CD4-positive, alpha-beta T cell (primary cell): ENCODE results near the gene ARL5C. TPM values are rescaled to one million over a fixed set of nuclear protein-coding genes. Genes with fewer than 3 reads are reported as not detected.
"Not testable (repeated sequence)": the region's sequence is repeated elsewhere in the genome, so short reads cannot be mapped to it uniquely, and the experiment has no call there.

Source experiments
- ATAC-seq: fragments of 200-7000 bp; cut with Tn5 transposase; one replicate; pipeline ENCODE4 v1.10.0; 2022; ENCODE audit warnings: mild to moderate bottlenecking; ENCODE audit not compliant: poor library complexity
- CTCF ChIA-PET: fragments of 350-600 bp; sonication (Branson Sonifier 250); formaldehyde crosslinking; loops from one replicate; lab custom pipeline; 2021; ENCODE audit warnings: antibody characterized with exemption, inconsistent platforms; lab: Charles Lee
- POLR2A ChIA-PET: fragments of 350-600 bp; sonication (Branson Sonifier 250); formaldehyde crosslinking; loops from one replicate; lab custom pipeline; 2021; ENCODE audit warnings: antibody characterized with exemption, inconsistent platforms; lab: Charles Lee
- DNase-seq, 14 experiments: peaks; one replicate each; pipeline ENCODE4 v3.0.0-alpha.2; 2013 to 2020; ENCODE audit warnings: mixed read lengths in 2 of 14
- H3K27ac ChIP-seq, 2 donors: one replicate each; pipeline versions ENCODE4 v1.5.1 to v1.7.0; 2013; ENCODE audit warnings: low read length in 2 of 2, low read depth in 1 of 2, mild to moderate bottlenecking in 1 of 2
- H3K27me3 ChIP-seq, 2 experiments: 1 replicate in 1 of 2; 2 replicates in 1 of 2; pipeline versions ENCODE4 v1.6.1 to v1.7.0; 2013; ENCODE audit warnings: low read length in 2 of 2, control low read depth in 1 of 2, mild to moderate bottlenecking in 1 of 2, moderate library complexity in 1 of 2; ENCODE audit not compliant: insufficient read depth in 2 of 2, control insufficient read depth in 1 of 2
- H3K36me3 ChIP-seq: one replicate; pipeline ENCODE4 v1.6.1; 2013; ENCODE audit warnings: low read length, control low read depth; ENCODE audit not compliant: insufficient read depth
- H3K4me1 ChIP-seq: one replicate; pipeline ENCODE4 v1.6.1; 2013; ENCODE audit warnings: low read length, control low read depth; ENCODE audit not compliant: insufficient read depth
- H3K4me3 ChIP-seq: one replicate; pipeline ENCODE4 v1.5.1; 2013; ENCODE audit warnings: mild to moderate bottlenecking, low read length, moderate library complexity
- H3K9me3 ChIP-seq, 2 experiments: 1 replicate in 1 of 2; 2 replicates in 1 of 2; pipeline versions ENCODE4 v1.6.1 to v1.7.0; 2013; ENCODE audit warnings: low read length in 2 of 2, mild to moderate bottlenecking in 2 of 2, control low read depth in 1 of 2, moderate library complexity in 1 of 2; ENCODE audit not compliant: control insufficient read depth in 1 of 2, insufficient read depth in 1 of 2
- H3K27ac Mint-ChIP-seq: one replicate; pipeline ENCODE4 v1.8.0; 2020; ENCODE audit warnings: mixed read lengths
- H3K27me3 Mint-ChIP-seq: one replicate; pipeline ENCODE4 v1.8.0; 2021; ENCODE audit warnings: mixed read lengths
- H3K36me3 Mint-ChIP-seq: one replicate; pipeline ENCODE4 v1.8.0; 2021; ENCODE audit warnings: low read depth, mixed read lengths
- H3K4me1 Mint-ChIP-seq: one replicate; pipeline ENCODE4 v1.8.0; 2021; ENCODE audit warnings: low read depth, mixed read lengths
- H3K4me3 Mint-ChIP-seq: one replicate; pipeline ENCODE4 v1.8.0; 2020; ENCODE audit warnings: mild to moderate bottlenecking, mixed read lengths
- H3K9me3 Mint-ChIP-seq: one replicate; pipeline ENCODE4 v1.8.0; 2020; ENCODE audit warnings: mixed read lengths
- intact Hi-C, 2 experiments: fragments of 100-400 bp; cut with DNase I in 1 of 2; cut with micrococcal nuclease in 1 of 2; formaldehyde crosslinking; loops; one replicate each; pipeline versions ENCODE4 v1.15.1 to v1.9.0; 2023 to 2025; cut with DNase I, micrococcal nuclease
- total RNA-seq, 174 experiments: library from RNA in 2 of 174; stranded (reverse) in 2 of 174; gene quantifications; one replicate each; pipeline ENCODE4 v1.2.3 and lab custom pipeline; 2021 to 2026
- TF ChIP-seq, protein P1 (sequence below): fragments of 200-600 bp; IDR thresholded peaks from one replicate; pipeline ENCODE4 v1.8.0; 2022; ENCODE audit warnings: antibody characterized with exemption, mild to moderate bottlenecking

ARL5C gene
- total RNA-seq, 2 experiments from 2014 or later: not detected

DNA sequence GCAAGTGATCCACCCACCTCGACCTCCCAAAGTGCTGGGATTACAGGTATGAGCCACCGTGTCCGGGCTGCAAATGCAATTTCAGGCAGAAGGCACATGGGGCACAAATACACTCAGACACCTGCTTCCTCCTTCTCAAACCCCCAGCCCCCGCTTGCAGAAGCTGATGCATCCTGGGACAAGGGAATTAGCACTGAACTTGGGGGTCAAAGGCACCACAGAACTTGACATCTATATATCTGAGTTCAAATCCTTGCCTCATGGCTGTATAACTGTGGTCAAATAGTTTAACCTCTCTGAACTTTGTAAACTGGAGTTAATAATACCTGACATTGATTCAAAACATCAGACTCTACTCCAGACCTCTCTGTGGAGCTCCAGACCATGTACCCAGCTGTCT lies 4.1 kb upstream of the ARL5C start:
- peaks cover 12 to 20% of the 10 kb centered on the region in 2 experiments for H3K27me3 ChIP-seq

DNA sequence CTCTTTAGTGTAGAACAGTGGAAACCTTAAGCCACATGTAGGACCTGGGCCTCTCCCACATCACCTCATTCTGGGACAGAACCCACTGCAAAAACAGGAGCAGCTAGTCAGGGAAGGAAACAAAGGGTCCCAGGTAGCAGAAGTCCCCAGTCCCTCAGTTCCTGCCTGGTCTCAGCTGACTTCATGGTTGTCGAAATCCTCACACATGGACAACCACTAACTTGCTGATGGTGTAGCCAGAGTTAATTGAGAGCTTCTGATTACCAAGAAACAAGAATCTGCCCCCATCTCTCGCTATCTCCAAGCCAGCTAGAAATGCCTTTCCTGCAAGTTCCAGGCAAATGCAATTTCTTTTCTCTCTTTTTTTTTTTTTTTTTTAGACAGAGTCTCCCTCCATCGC lies 3.6 kb upstream of the ARL5C start:
- DNase-seq (no peak), ATAC-seq (no peak)
- Mint-ChIP-seq H3K27me3 (peaks cover 32% of the 10 kb centered on the region), H3K4me1 (peaks cover 38% of the 10 kb centered on the region), H3K9me3 (no peaks in the 10 kb centered on the region), H3K36me3 (no peaks in the 10 kb centered on the region), H3K4me3 (no peak overlapping the region), H3K27ac (no peak overlapping the region)
- ChIA-PET CTCF (interaction anchor here (0.7 to 3.4 kb wide), 2 partner anchors 186 to 315 kb away, joined by 3 to 8 read pairs; no protein-coding TSS in a partner anchor), POLR2A (interaction anchor here (0.7 to 1.2 kb wide), 2 partner anchors 16 to 186 kb away, joined by 3 to 4 read pairs; no protein-coding TSS in a partner anchor)
- Histone ChIP-seq H3K36me3 (no peaks in the 10 kb centered on the region), H3K27me3 (peaks cover 17 to 22% of the 10 kb centered on the region in 2 experiments), H3K4me1 (peaks cover 42% of the 10 kb centered on the region), H3K9me3 (peaks cover 0 to 13% of the 10 kb centered on the region in 2 experiments), H3K27ac (no peak overlapping the region), H3K4me3 (no peak overlapping the region)
- intact Hi-C loops: no loop called here
- TF ChIP-seq, protein P1, sequence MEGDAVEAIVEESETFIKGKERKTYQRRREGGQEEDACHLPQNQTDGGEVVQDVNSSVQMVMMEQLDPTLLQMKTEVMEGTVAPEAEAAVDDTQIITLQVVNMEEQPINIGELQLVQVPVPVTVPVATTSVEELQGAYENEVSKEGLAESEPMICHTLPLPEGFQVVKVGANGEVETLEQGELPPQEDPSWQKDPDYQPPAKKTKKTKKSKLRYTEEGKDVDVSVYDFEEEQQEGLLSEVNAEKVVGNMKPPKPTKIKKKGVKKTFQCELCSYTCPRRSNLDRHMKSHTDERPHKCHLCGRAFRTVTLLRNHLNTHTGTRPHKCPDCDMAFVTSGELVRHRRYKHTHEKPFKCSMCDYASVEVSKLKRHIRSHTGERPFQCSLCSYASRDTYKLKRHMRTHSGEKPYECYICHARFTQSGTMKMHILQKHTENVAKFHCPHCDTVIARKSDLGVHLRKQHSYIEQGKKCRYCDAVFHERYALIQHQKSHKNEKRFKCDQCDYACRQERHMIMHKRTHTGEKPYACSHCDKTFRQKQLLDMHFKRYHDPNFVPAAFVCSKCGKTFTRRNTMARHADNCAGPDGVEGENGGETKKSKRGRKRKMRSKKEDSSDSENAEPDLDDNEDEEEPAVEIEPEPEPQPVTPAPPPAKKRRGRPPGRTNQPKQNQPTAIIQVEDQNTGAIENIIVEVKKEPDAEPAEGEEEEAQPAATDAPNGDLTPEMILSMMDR: no peak

More for the DNA sequence above, 4.1 kb upstream of the ARL5C start:
- Histone ChIP-seq H3K27ac (no peak overlapping the region), H3K4me3 (no peak overlapping the region), H3K9me3 (peaks cover 0 to 12% of the 10 kb centered on the region in 2 experiments), H3K36me3 (no peaks in the 10 kb centered on the region), H3K4me1 (peaks cover 42% of the 10 kb centered on the region)
- Mint-ChIP-seq H3K27me3 (peaks cover 26% of the 10 kb centered on the region), H3K4me3 (no peak overlapping the region), H3K36me3 (peaks cover 3% of the 10 kb centered on the region), H3K27ac (no peak overlapping the region), H3K4me1 (peaks cover 40% of the 10 kb centered on the region), H3K9me3 (no peaks in the 10 kb centered on the region)
- intact Hi-C loops: no loop called here
- ChIA-PET CTCF (interaction anchor here (1.2 to 3.4 kb wide), 2 partner anchors 187 kb away, joined by 3 to 8 read pairs; no protein-coding TSS in a partner anchor), POLR2A (interaction anchor here (0.7 to 1.2 kb wide), 2 partner anchors 16 to 187 kb away, joined by 3 to 4 read pairs; no protein-coding TSS in a partner anchor)
- no peak for ATAC-seq
- no peak for DNase-seq
- TF ChIP-seq, protein P1: no peak

DNA sequence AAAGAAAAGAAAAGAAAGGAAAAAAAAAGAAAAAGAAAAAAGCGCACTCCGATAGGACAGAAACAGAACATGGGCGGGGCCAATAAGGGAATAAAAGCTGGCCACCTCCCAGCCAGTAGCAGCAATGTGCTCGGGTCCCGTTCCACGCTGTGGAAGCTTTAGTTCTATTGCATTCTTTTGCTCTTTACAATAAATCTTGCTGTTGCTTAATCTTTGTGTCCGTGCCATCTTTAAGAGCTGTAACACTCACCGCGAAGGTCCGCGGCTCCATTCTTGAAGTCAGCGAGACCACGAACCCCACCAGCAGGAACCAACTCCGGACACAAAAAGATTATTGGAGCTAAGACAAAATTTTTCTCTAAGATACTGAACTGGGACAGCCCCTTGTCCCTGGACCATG lies 3.1 kb upstream of the ARL5C start:
- TF ChIP-seq, protein P1: no peak
- H3K9me3 ChIP-seq: peaks cover 0 to 13% of the 10 kb centered on the region in 2 experiments
- no peaks in the 10 kb centered on the region for H3K36me3 ChIP-seq
- peaks cover 40% of the 10 kb centered on the region for H3K4me1 Mint-ChIP-seq
- intact Hi-C loops: no loop called here
- no peaks in the 10 kb centered on the region for H3K36me3 Mint-ChIP-seq
- H3K4me3 Mint-ChIP-seq: no peak overlapping the region
- H3K27ac Mint-ChIP-seq: no peak overlapping the region
- no peaks in the 10 kb centered on the region for H3K9me3 Mint-ChIP-seq
- H3K27me3 ChIP-seq: peaks cover 17 to 22% of the 10 kb centered on the region in 2 experiments
- H3K27me3 Mint-ChIP-seq: peaks cover 34% of the 10 kb centered on the region
- H3K27ac ChIP-seq: no peak overlapping the region
- POLR2A ChIA-PET: interaction anchor here (5.5 kb wide), 1 partner anchor 31 kb away, joined by 35 read pairs; the partner anchor contains the start of gene RPL19
- peaks cover 45% of the 10 kb centered on the region for H3K4me1 ChIP-seq
- ATAC-seq (no peak), DNase-seq (no peak)
- no peak overlapping the region for H3K4me3 ChIP-seq
- CTCF ChIA-PET: interaction anchor here (0.7 to 3.4 kb wide), 2 partner anchors 186 to 315 kb away, joined by 3 to 8 read pairs; no protein-coding TSS in a partner anchor

DNA sequence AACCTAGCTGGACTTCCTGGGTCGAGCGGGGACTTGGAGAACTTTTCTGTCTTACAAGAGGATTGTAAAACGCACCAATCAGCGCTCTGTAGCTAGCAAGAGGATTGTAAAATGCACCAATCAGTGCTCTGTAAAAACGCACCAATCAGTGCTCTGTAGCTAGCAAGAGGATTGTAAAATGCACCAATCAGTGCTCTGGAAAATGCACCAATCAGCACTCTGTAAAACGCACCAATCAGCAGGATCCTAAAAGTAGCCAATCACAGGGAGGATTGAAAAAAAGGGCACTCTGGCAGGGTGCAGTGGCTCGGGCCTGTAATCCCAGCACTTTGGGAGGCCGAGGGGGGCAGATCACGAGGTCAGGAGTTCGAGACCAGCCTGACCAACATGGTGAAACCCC lies 2.5 kb upstream of the ARL5C start:
- intact Hi-C loops, H3K4me3 Mint-ChIP-seq, H3K36me3 Mint-ChIP-seq, H3K4me3 ChIP-seq, ATAC-seq, H3K36me3 ChIP-seq, H3K27ac Mint-ChIP-seq, H3K27ac ChIP-seq, H3K9me3 Mint-ChIP-seq, DNase-seq: not testable (repeated sequence)
- POLR2A ChIA-PET: interaction anchor here (5.5 kb wide), 1 partner anchor 31 kb away, joined by 35 read pairs; the partner anchor contains the start of gene RPL19
- Mint-ChIP-seq H3K4me1 (peaks cover 37% of the 10 kb centered on the region), H3K27me3 (peaks cover 34% of the 10 kb centered on the region)
- peaks cover 17 to 22% of the 10 kb centered on the region in 2 experiments for H3K27me3 ChIP-seq
- H3K4me1 ChIP-seq: peaks cover 45% of the 10 kb centered on the region
- CTCF ChIA-PET: interaction anchor here (0.7 to 3.4 kb wide), 3 partner anchors 14 to 185 kb away, joined by 4 to 8 read pairs (median 5); no protein-coding TSS in a partner anchor
- H3K9me3 ChIP-seq: peaks cover 0 to 13% of the 10 kb centered on the region in 2 experiments
